Renal cortical epithelial cell (primary cell): ENCODE measurements around the gene NMNAT3. TPM values are rescaled to one million over a fixed set of nuclear protein-coding genes. Genes with fewer than 3 reads are reported as not detected.

ENCODE experiments used
- DNase-seq: peaks from one replicate; pipeline ENCODE4 v3.0.0-alpha.2; 2011; ENCODE audit warnings: low read depth
- total RNA-seq: library from RNA; depleted of rRNA; stranded (reverse); fragments of >200 nt; gene quantifications from 2 replicates; pipeline ENCODE4 v1.2.3, GENCODE V29; 2014

The NMNAT3 gene
- total RNA-seq = 2.4 and 11.9 TPM in 2 replicates

GRCh38 chr3:139677388-139678155, at the start of gene NMNAT3:
TSS of gene NMNAT3 (minus strand) at chr3:139677972. CDS start at chr3:139627724, 50,248 bp downstream.
- peak; percentile 67 for DNase-seq

- DNase-seq = no peak
Measured at GRCh38 chr3:139721370-139721769, 43.6 kb upstream of the NMNAT3 start.

- peak; percentile 58 for DNase-seq
Measured at GRCh38 chr3:139718415-139718814, 40.6 kb upstream of the NMNAT3 start.

GRCh38 chr3:139716908-139717485, 39.2 kb upstream of the NMNAT3 start:
- DNase-seq = no peak

- no peak for DNase-seq
Measured at GRCh38 chr3:139715743-139716360, 38.1 kb upstream of the NMNAT3 start.

- no peak for DNase-seq
Measured at GRCh38 chr3:139715166-139715565, 37.4 kb upstream of the NMNAT3 start.

- DNase-seq = peak; percentile 17
Measured at GRCh38 chr3:139710212-139710611, 32.4 kb upstream of the NMNAT3 start.

GRCh38 chr3:139705631-139706030, 27.9 kb upstream of the NMNAT3 start:
- DNase-seq = no peak

GRCh38 chr3:139696314-139696604, 18.5 kb upstream of the NMNAT3 start:
- no peak for DNase-seq

GRCh38 chr3:139695426-139696313, 17.9 kb upstream of the NMNAT3 start:
- DNase-seq = peak; percentile 95

- no peak for DNase-seq
Measured at GRCh38 chr3:139695007-139695406, 17.2 kb upstream of the NMNAT3 start.

- DNase-seq = no peak
Measured at GRCh38 chr3:139694542-139694941, 16.8 kb upstream of the NMNAT3 start.

- no peak for DNase-seq
Measured at GRCh38 chr3:139691619-139692018, 13.8 kb upstream of the NMNAT3 start.

- no peak for DNase-seq
Measured at GRCh38 chr3:139689708-139690228, 12.0 kb upstream of the NMNAT3 start.

- no peak for DNase-seq
Measured at GRCh38 chr3:139689122-139689521, 11.3 kb upstream of the NMNAT3 start.

GRCh38 chr3:139687431-139687830, 9.7 kb upstream of the NMNAT3 start:
- DNase-seq = no peak

GRCh38 chr3:139686624-139687023, 8.9 kb upstream of the NMNAT3 start:
- DNase-seq = no peak

- DNase-seq = no peak
Measured at GRCh38 chr3:139686206-139686605, 8.4 kb upstream of the NMNAT3 start.

- DNase-seq = no peak
Measured at GRCh38 chr3:139679220-139679775, 1.5 kb upstream of the NMNAT3 start.

- DNase-seq = no peak
Measured at GRCh38 chr3:139676632-139677387, 962 bp downstream of the NMNAT3 start.

- no peak for DNase-seq
Measured at GRCh38 chr3:139676108-139676507, 1.7 kb downstream of the NMNAT3 start.
